GM23338 (cell line): ENCODE measurements around the gene NFX1.

Source experiments
- CREB1 ChIP-seq: fragments of 250-450 bp; sonication (Bioruptor Pico); IDR thresholded peaks from 2 replicates; pipeline ENCODE4 v1.5.0; 2020; ENCODE audit warnings: low read depth, mild to moderate bottlenecking, moderate library complexity
- CTCF ChIP-seq, 2 experiments: fragments of 200-600 bp in 1 of 2; sonication (generic) in 1 of 2; conservative IDR thresholded peaks; 2 replicates each; pipeline versions ENCODE4 v1.5.1 to v1.6.1; 2016 to 2017; ENCODE audit warnings: antibody characterized with exemption in 2 of 2, low read depth in 2 of 2, mild to moderate bottlenecking in 2 of 2, moderate library complexity in 1 of 2
- ETS1 ChIP-seq: IDR thresholded peaks from 2 replicates; pipeline ENCODE4 v1.6.1; 2016; ENCODE audit warnings: antibody characterized with exemption
- EZH2 ChIP-seq: fragments of 200-600 bp; sonication (generic); IDR thresholded peaks from one replicate; pipeline ENCODE4 v1.8.0; 2017; ENCODE audit warnings: antibody characterized with exemption, mild to moderate bottlenecking, low read depth; ENCODE audit not compliant: unreplicated experiment
- EZH2phosphoT487 ChIP-seq: fragments of 200-600 bp; sonication (generic); IDR thresholded peaks from one replicate; pipeline ENCODE4 v1.8.1; 2018; ENCODE audit warnings: antibody characterized with exemption; ENCODE audit not compliant: unreplicated experiment
- JUNB ChIP-seq: IDR thresholded peaks from one replicate; pipeline ENCODE4 v1.6.1; 2016; ENCODE audit warnings: antibody characterized with exemption; ENCODE audit not compliant: unreplicated experiment
- NANOG ChIP-seq: IDR thresholded peaks from 2 replicates; pipeline ENCODE4 v1.6.1; 2016; ENCODE audit warnings: antibody characterized with exemption, borderline replicate concordance
- POLR2AphosphoS5 ChIP-seq: IDR thresholded peaks from 2 replicates; pipeline ENCODE4 v1.6.1; 2016; ENCODE audit warnings: antibody characterized with exemption, low read depth
- REST ChIP-seq: IDR thresholded peaks from one replicate; pipeline ENCODE4 v1.6.1; 2018; ENCODE audit warnings: antibody characterized with exemption; ENCODE audit not compliant: unreplicated experiment

- no peak for TF ChIP-seq CTCF (conservative IDR thresholded peaks at IDR 0.05; ENCODE audit: low read depth in 2 of 2)
- no peak for TF ChIP-seq POLR2AphosphoS5
- no peak for TF ChIP-seq ETS1
- TF ChIP-seq EZH2, result no peak
- no peak for TF ChIP-seq NANOG
- no peak for TF ChIP-seq EZH2phosphoT487
- TF ChIP-seq REST, result no peak
- TF ChIP-seq CREB1, result no peak
- TF ChIP-seq JUNB, result no peak
Observed at GRCh38 chr9:33310748-33311147, 20.4 kb downstream of the NFX1 start.
